Endothelial cell of umbilical vein (primary cell): Measurements from ENCODE around the gene CCL4. TPM values are rescaled to one million over a fixed set of nuclear protein-coding genes. Genes with fewer than 3 reads are reported as not detected.

Experiments used
- BruUV-seq: library from RNA; stranded (reverse); fragments of 400-500 nt; replicated peaks from 2 replicates; lab custom pipeline; 2021; lab: Mats Ljungman, UMichigan
- CTCF ChIA-PET: fragments of 300-600, 350-600 bp; sonication (Branson Sonifier 250); formaldehyde crosslinking; loops from one replicate; lab custom pipeline; 2021; ENCODE audit warnings: antibody characterized with exemption, inconsistent platforms; lab: Charles Lee
- POLR2A ChIA-PET: fragments of 300-600, 350-600 bp; sonication (Branson Sonifier 250); formaldehyde crosslinking; loops from one replicate; lab custom pipeline; 2021; ENCODE audit warnings: antibody characterized with exemption, inconsistent platforms; lab: Charles Lee
- DNase-seq: peaks from one replicate; pipeline ENCODE4 v3.0.0-alpha.2; 2011; ENCODE audit warnings: low read depth, low spot score
- FAIRE-seq: peaks from 2 replicates; lab custom pipeline; 2011; peaks lifted over from hg19 to GRCh38; lab: Jason Lieb, UNC
- H2AFZ ChIP-seq: 2 replicates; pipeline ENCODE4 v1.6.0; 2012; ENCODE audit warnings: low read depth, low read length, control low read depth, inconsistent platforms
- H3K27ac ChIP-seq: 2 replicates; pipeline ENCODE4 v1.5.1; 2011; ENCODE audit warnings: low read depth, mild to moderate bottlenecking, control low read depth, low read length, moderate library complexity; ENCODE audit not compliant: insufficient read depth
- H3K27me3 ChIP-seq, 2 experiments: 2 replicates each; pipeline versions ENCODE4 v1.6.0 to v1.6.1; 2011; ENCODE audit warnings: low read length in 2 of 2, mixed read lengths in 1 of 2; ENCODE audit not compliant: control insufficient read depth in 2 of 2, insufficient read depth in 2 of 2
- H3K36me3 ChIP-seq, 2 experiments: 2 replicates in 1 of 2; 3 replicates in 1 of 2; pipeline ENCODE4 v1.5.1; 2011; ENCODE audit warnings: low read length in 2 of 2, mild to moderate bottlenecking in 1 of 2, moderate library complexity in 1 of 2; ENCODE audit not compliant: control insufficient read depth in 2 of 2, insufficient read depth in 2 of 2; ENCODE audit errors: extremely low read depth in 1 of 2
- H3K4me1 ChIP-seq: 3 replicates; pipeline ENCODE4 v1.5.1; 2011; ENCODE audit warnings: mild to moderate bottlenecking, low read length; ENCODE audit not compliant: control insufficient read depth, insufficient read depth; ENCODE audit errors: extremely low read depth
- H3K4me2 ChIP-seq: 2 replicates; pipeline ENCODE4 v1.6.1; 2011; ENCODE audit warnings: low read length, control low read depth, mixed read lengths; ENCODE audit not compliant: insufficient read depth
- H3K4me3 ChIP-seq, 3 experiments: fragments of 200-600 bp in 1 of 3; sonication (generic), shearing (Covaris generic) in 1 of 3; replicated peaks in 1 of 3; 2 replicates each; pipeline ENCODE4 v1.5.1; 2011 to 2016; ENCODE audit warnings: control low read depth in 3 of 3, low read length in 3 of 3, mild to moderate bottlenecking in 2 of 3, inconsistent platforms in 1 of 3, low read depth in 1 of 3, moderate library complexity in 1 of 3; ENCODE audit not compliant: insufficient read depth in 1 of 3
- H3K79me2 ChIP-seq: 2 replicates; pipeline ENCODE4 v1.6.0; 2012; ENCODE audit warnings: low read length, inconsistent platforms; ENCODE audit not compliant: control insufficient read depth, insufficient read depth
- H3K9ac ChIP-seq: replicated peaks from 2 replicates; pipeline ENCODE3; 2011; ENCODE audit warnings: low read length, control low read depth; ENCODE audit not compliant: insufficient read depth; ENCODE audit errors: extremely low read depth
- H3K9me1 ChIP-seq: replicated peaks from 3 replicates; pipeline ENCODE4 v1.6.0; 2011; ENCODE audit warnings: mild to moderate bottlenecking, low read length; ENCODE audit not compliant: control insufficient read depth, insufficient read depth; ENCODE audit errors: extremely low read depth
- H3K9me3 ChIP-seq: replicated peaks from 2 replicates; pipeline ENCODE4 v1.5.1; 2012; ENCODE audit warnings: low read length, inconsistent platforms; ENCODE audit not compliant: control insufficient read depth, insufficient read depth
- H4K20me1 ChIP-seq: replicated peaks from 2 replicates; pipeline ENCODE3; 2011; ENCODE audit warnings: mild to moderate bottlenecking, low read length; ENCODE audit not compliant: control insufficient read depth, insufficient read depth; ENCODE audit errors: extremely low read depth
- EZH2 ChIP-seq: IDR thresholded peaks from 2 replicates; pipeline ENCODE4 v1.6.1; 2012; ENCODE audit warnings: borderline replicate concordance, low read depth, mild to moderate bottlenecking, moderate library complexity, low read length, inconsistent platforms; ENCODE audit not compliant: severe bottlenecking
- FOS ChIP-seq: IDR thresholded peaks from 2 replicates; pipeline ENCODE4 v1.6.1; 2011; ENCODE audit warnings: mild to moderate bottlenecking, low read length, moderate library complexity, borderline replicate concordance; ENCODE audit not compliant: insufficient read depth
- GATA2 ChIP-seq: IDR thresholded peaks from 2 replicates; pipeline ENCODE4 v1.7.0; 2011; ENCODE audit warnings: low read depth, mild to moderate bottlenecking, moderate library complexity, mixed read lengths, low read length; ENCODE audit not compliant: insufficient read length, insufficient read depth
- JUN ChIP-seq: IDR thresholded peaks from 2 replicates; pipeline ENCODE4 v1.6.1; 2011; ENCODE audit warnings: borderline replicate concordance, low read depth; ENCODE audit not compliant: insufficient read length, insufficient read depth
- MAX ChIP-seq: IDR thresholded peaks from 2 replicates; pipeline ENCODE4 v1.6.1; 2011; ENCODE audit not compliant: insufficient read depth, insufficient read length
- MYC ChIP-seq: IDR thresholded peaks from one replicate; pipeline ENCODE4 v1.6.1; 2011; ENCODE audit warnings: mild to moderate bottlenecking, low read depth, low read length
- POLR2A ChIP-seq: IDR thresholded peaks from 2 replicates; pipeline ENCODE4 v1.6.1; 2012; ENCODE audit warnings: low read depth, mild to moderate bottlenecking, control low read depth, low read length
- POLR2AphosphoS5 ChIP-seq: IDR thresholded peaks from 2 replicates; pipeline ENCODE4 v1.6.1; 2012; ENCODE audit warnings: low read depth, mild to moderate bottlenecking, control low read depth, low read length, moderate library complexity; ENCODE audit not compliant: insufficient read depth
- dilution Hi-C: fragments of 300-500 bp; cut with MboI; formaldehyde crosslinking; loops from one replicate; pipeline ENCODE4 v1.15.0; 2019; ENCODE audit warnings: low sequenced_read_pairs; ENCODE audit not compliant: extremely low pct_ligation_motif_present
- intact Hi-C: fragments of 100-400 bp; cut with micrococcal nuclease; formaldehyde crosslinking; loops from one replicate; pipeline ENCODE4 v1.10.0; 2022
- polyA plus RNA-seq, 4 experiments: library from polyadenylated mRNA; depleted of rRNA in 3 of 4; stranded (reverse) in 3 of 4; unstranded in 1 of 4; fragments of >200 nt; gene quantifications; 2 replicates each; pipeline versions ENCODE4 v1.2.1 to v1.2.3, GENCODE V29; 2011 to 2012; ENCODE audit warnings: missing spikeins in 1 of 4
- total RNA-seq: library from RNA; stranded (reverse); gene quantifications from 2 replicates; pipeline ENCODE4 v1.2.3, GENCODE V29; 2021
- TF ChIP-seq, protein P1 (sequence below), 2 donors: IDR thresholded peaks; 1 replicate in 1 of 2; 2 replicates in 1 of 2; pipeline ENCODE4 v1.5.1; 2011; ENCODE audit warnings: low read length in 2 of 2, mild to moderate bottlenecking in 2 of 2, moderate library complexity in 2 of 2, control low read depth in 1 of 2, inconsistent platforms in 1 of 2, low read depth in 1 of 2; ENCODE audit not compliant: insufficient read depth in 1 of 2; ENCODE audit errors: extremely low read depth in 1 of 2

Gene CCL4
- total and polyA plus RNA-seq, 2 donors (not counting 3 experiments of a cell fraction or from before 2014, with no cell fraction given), result not detected

DNA sequence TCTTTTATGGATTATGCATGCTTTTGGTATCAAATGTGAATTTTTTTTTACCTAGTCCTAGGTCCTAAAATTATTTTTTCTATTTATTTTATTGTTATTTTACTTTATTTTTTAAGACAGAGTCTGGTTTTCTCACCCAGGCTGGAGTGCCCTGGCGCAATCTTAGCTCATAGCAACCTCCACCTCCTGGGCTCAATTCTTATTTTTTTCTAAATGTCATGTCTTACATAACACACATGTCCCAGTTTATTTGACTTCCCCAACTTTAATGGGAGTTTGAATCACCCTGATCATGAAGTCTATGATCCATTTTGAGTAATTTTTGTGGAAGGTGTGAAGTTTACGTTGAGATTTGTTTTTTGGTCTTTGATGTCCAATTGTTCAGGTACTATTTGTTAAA is 42.8 kb upstream of the CCL4 start:
- dilution Hi-C loops (no loop called here), intact Hi-C loops (no loop called here)
- H3K4me2 ChIP-seq, result no peak overlapping the region
- H2AFZ ChIP-seq, result no peak overlapping the region
- H3K4me3 ChIP-seq, result no peak overlapping the region
- peaks cover 0 to 4% of the 10 kb centered on the region in 2 experiments for H3K27me3 ChIP-seq
- BruUV-seq, result no TSS peak
- no peaks in the 10 kb centered on the region for H3K79me2 ChIP-seq
- H3K36me3 ChIP-seq, result no peaks in the 10 kb centered on the region
- DNase-seq (no peak), FAIRE-seq (no peak)
- H3K9me3 ChIP-seq, result no peaks in the 10 kb centered on the region
- H3K4me1 ChIP-seq, result no peaks in the 10 kb centered on the region
- TF ChIP-seq GATA2 (no peak), POLR2A (no peak), FOS (no peak), MAX (no peak), POLR2AphosphoS5 (no peak), JUN (no peak), EZH2 (no peak), MYC (no peak)
- TF ChIP-seq, protein P1, sequence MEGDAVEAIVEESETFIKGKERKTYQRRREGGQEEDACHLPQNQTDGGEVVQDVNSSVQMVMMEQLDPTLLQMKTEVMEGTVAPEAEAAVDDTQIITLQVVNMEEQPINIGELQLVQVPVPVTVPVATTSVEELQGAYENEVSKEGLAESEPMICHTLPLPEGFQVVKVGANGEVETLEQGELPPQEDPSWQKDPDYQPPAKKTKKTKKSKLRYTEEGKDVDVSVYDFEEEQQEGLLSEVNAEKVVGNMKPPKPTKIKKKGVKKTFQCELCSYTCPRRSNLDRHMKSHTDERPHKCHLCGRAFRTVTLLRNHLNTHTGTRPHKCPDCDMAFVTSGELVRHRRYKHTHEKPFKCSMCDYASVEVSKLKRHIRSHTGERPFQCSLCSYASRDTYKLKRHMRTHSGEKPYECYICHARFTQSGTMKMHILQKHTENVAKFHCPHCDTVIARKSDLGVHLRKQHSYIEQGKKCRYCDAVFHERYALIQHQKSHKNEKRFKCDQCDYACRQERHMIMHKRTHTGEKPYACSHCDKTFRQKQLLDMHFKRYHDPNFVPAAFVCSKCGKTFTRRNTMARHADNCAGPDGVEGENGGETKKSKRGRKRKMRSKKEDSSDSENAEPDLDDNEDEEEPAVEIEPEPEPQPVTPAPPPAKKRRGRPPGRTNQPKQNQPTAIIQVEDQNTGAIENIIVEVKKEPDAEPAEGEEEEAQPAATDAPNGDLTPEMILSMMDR (IDR thresholded peaks at IDR 0.05; ENCODE audit: extremely low read depth in 1 of 2, insufficient read depth in 1 of 2, low read depth in 1 of 2, low read length in 2 of 2), result no peak
- H4K20me1 ChIP-seq, result no peaks in the 10 kb centered on the region
- no peaks in the 10 kb centered on the region for H3K9me1 ChIP-seq
- POLR2A ChIA-PET, result no interaction called here
- no peak overlapping the region for H3K27ac ChIP-seq
- no peak overlapping the region for H3K9ac ChIP-seq
- CTCF ChIA-PET, result no interaction called here
